Glomerular visceral epithelial cell (primary cell): ENCODE data around the gene PHF19.

ENCODE experiments used
- DNase-seq: peaks from one replicate; pipeline ENCODE4 v3.0.0-alpha.2; 2016; ENCODE audit errors: extremely low spot score

The PHF19 gene

GRCh38 chr9:120891884-120892747 lies 15.1 kb upstream of the PHF19 start:
- DNase-seq, result no peak

GRCh38 chr9:120891245-120891883 lies 14.4 kb upstream of the PHF19 start:
- no peak for DNase-seq

GRCh38 chr9:120890320-120891244 lies 13.6 kb upstream of the PHF19 start:
- DNase-seq, result no peak

GRCh38 chr9:120889606-120890271 lies 12.8 kb upstream of the PHF19 start:
- no peak for DNase-seq

- no peak for DNase-seq
These were observed 11.6 kb upstream of the PHF19 start for GRCh38 chr9:120888626-120889025.

- peak; percentile 95 for DNase-seq
These were observed 9.5 kb upstream of the PHF19 start for GRCh38 chr9:120886490-120886967.

- no peak for DNase-seq
These were observed 9.0 kb upstream of the PHF19 start for GRCh38 chr9:120885958-120886357.

GRCh38 chr9:120885457-120885856 lies 8.5 kb upstream of the PHF19 start:
- no peak for DNase-seq

- DNase-seq, result no peak
These were observed 6.6 kb upstream of the PHF19 start for GRCh38 chr9:120883608-120883996.

- DNase-seq, result peak; percentile 69
These were observed 6.1 kb upstream of the PHF19 start for GRCh38 chr9:120882935-120883607.

- no peak for DNase-seq
These were observed 2.5 kb upstream of the PHF19 start for GRCh38 chr9:120879446-120879845.

- no peak for DNase-seq
These were observed 1.5 kb upstream of the PHF19 start for GRCh38 chr9:120878188-120879130.

- DNase-seq, result peak; percentile 73
These were observed 467 bp upstream of the PHF19 start for GRCh38 chr9:120877276-120878034.

GRCh38 chr9:120875954-120876841 lies 790 bp downstream of the PHF19 start:
- peak; percentile 95 for DNase-seq

GRCh38 chr9:120875643-120875953 lies 1.4 kb downstream of the PHF19 start:
- DNase-seq, result no peak

- no peak for DNase-seq
These were observed 1.8 kb downstream of the PHF19 start for GRCh38 chr9:120875195-120875565.

- no peak for DNase-seq
These were observed 2.5 kb downstream of the PHF19 start for GRCh38 chr9:120874226-120875194.
